WERI-Rb-1 (cell line): Measurements from ENCODE around the gene RXFP1.

ENCODE experiments used
- DNase-seq: peaks from one replicate; pipeline ENCODE4 v3.0.0-alpha.2; 2020
- H3K27ac ChIP-seq: fragments of 250-450 bp; sonication (Bioruptor Pico); 2 replicates; pipeline ENCODE4 v1.5.1; 2020; ENCODE audit warnings: mild to moderate bottlenecking, moderate library complexity
- H3K27me3 ChIP-seq: fragments of 250-450 bp; sonication (Bioruptor Pico); 2 replicates; pipeline ENCODE4 v1.5.1; 2021; ENCODE audit warnings: mild to moderate bottlenecking, low read depth, moderate library complexity; ENCODE audit not compliant: insufficient read depth, severe bottlenecking
- H3K36me3 ChIP-seq: fragments of 250-450 bp; sonication (Bioruptor Pico); 2 replicates; pipeline ENCODE4 v1.5.1; 2020; ENCODE audit warnings: mild to moderate bottlenecking, moderate library complexity
- H3K4me3 ChIP-seq: 2 replicates; pipeline ENCODE4 v1.5.1; 2011; ENCODE audit warnings: low read depth, mild to moderate bottlenecking, control low read depth, low read length
- H3K9me3 ChIP-seq: fragments of 250-450 bp; sonication (Bioruptor Pico); 2 replicates; pipeline ENCODE4 v1.5.1; 2021; ENCODE audit warnings: mild to moderate bottlenecking, moderate library complexity; ENCODE audit not compliant: severe bottlenecking
- TF ChIP-seq, protein P1 (sequence below): IDR thresholded peaks from 2 replicates; pipeline ENCODE4 v1.5.1; 2011; ENCODE audit warnings: low read depth, mild to moderate bottlenecking, control low read depth, inconsistent platforms, low read length

The RXFP1 gene

DNA sequence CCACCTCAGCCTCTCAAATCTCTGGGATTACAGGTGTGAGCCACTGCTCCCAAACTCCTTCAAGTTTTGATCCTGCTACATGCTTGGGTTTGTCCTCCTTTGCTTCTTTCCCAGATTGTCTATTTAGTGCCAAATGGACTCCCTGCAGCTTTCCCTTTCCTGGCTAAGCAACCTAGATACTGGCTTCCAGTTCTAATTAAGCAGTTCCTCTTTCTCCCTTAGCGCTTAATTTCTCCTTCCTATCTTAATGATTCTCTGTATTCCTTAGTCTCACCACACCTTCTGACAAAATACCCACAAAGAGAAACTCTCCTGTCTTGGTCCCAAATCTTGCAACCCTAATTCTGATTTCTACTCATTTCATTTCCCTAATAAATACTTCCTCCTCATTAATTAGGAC is 7.8 kb downstream of the RXFP1 start:
- no peaks in the 10 kb centered on the region for H3K36me3 ChIP-seq
- no peaks in the 10 kb centered on the region for H3K27me3 ChIP-seq
- no peak overlapping the region for H3K27ac ChIP-seq
- H3K4me3 ChIP-seq = no peak overlapping the region
- no peak for DNase-seq
- no peaks in the 10 kb centered on the region for H3K9me3 ChIP-seq
- TF ChIP-seq, protein P1, sequence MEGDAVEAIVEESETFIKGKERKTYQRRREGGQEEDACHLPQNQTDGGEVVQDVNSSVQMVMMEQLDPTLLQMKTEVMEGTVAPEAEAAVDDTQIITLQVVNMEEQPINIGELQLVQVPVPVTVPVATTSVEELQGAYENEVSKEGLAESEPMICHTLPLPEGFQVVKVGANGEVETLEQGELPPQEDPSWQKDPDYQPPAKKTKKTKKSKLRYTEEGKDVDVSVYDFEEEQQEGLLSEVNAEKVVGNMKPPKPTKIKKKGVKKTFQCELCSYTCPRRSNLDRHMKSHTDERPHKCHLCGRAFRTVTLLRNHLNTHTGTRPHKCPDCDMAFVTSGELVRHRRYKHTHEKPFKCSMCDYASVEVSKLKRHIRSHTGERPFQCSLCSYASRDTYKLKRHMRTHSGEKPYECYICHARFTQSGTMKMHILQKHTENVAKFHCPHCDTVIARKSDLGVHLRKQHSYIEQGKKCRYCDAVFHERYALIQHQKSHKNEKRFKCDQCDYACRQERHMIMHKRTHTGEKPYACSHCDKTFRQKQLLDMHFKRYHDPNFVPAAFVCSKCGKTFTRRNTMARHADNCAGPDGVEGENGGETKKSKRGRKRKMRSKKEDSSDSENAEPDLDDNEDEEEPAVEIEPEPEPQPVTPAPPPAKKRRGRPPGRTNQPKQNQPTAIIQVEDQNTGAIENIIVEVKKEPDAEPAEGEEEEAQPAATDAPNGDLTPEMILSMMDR = no peak

DNA sequence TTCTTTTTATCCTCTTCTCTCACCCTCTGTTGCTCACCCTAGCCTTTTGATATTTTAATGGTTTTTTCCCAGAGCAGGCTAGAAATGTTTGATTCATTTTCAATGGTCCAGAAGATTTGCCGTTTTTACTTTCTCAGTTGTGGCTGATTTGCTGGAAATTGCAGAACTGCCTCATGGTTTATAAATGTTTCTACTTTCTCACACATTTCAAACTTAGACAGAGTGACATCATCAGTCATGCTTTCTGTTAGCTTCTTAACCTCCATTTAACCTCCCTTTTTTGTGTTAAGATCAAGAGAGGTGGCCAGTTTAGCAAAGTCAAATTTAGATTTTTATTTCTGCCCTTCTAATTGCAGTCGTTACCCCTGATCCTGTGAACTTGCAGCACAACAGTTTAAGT is 8.7 kb downstream of the RXFP1 start:
- H3K4me3 ChIP-seq = no peak overlapping the region
- no peaks in the 10 kb centered on the region for H3K36me3 ChIP-seq
- TF ChIP-seq, protein P1 = no peak
- H3K27ac ChIP-seq = no peak overlapping the region
- H3K27me3 ChIP-seq = no peaks in the 10 kb centered on the region
- no peaks in the 10 kb centered on the region for H3K9me3 ChIP-seq
- no peak for DNase-seq

DNA sequence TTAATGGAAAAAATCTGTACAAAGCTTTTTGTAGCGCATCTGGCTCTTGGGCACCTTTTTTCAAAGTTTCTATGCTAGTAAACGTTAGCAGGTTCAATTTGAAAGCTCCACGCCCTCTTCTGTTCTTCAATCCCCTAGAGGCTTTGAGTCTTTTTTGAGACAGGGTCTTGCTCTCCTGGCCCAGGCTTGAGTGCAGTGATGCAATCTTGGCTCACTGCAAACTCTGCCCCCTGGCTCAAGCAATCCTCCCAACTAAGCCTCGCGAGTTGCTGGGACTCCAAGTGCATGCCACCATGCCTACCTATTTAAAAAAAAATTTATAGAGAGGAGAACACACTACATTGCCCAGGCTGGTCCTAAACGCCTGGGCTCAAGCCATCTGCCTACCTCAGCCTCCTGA is 9.2 kb downstream of the RXFP1 start:
- H3K36me3 ChIP-seq = no peaks in the 10 kb centered on the region
- H3K9me3 ChIP-seq = no peaks in the 10 kb centered on the region
- no peak overlapping the region for H3K27ac ChIP-seq
- no peak overlapping the region for H3K4me3 ChIP-seq
- DNase-seq = no peak
- TF ChIP-seq, protein P1 = no peak
- H3K27me3 ChIP-seq = no peaks in the 10 kb centered on the region

DNA sequence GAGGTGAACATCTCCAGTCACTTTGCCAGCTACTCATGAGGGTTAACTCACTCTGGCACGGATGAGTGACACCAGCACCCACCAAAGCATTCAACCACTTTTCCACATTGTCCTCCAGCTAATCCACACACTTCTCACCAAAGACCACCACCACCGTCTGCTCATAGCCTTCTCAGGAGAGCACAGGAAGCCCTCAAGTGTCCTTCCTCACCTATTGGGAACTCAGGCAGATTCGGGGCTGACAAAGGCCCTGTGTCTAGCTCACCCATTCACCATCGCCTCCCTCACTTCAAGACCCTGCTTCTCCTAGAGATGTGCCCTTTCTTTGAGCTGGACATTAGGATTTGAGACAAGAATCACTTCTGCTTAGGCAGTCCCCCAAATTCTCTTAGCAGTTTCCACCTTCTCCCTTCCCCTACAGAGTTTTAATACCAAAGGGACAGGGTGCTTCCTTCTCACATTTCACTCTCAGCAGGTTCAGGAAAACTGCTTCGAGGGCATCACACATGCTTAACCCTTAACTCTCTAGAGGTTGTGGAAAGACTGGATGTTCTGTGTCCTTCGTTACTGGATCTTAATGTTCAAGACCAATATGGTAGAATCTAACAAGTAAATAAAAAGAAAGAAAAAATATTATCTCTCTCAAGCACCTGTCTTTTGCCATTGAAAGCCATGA is 11.0 kb downstream of the RXFP1 start:
- no peak overlapping the region for H3K27ac ChIP-seq
- DNase-seq = no peak
- H3K36me3 ChIP-seq = no peaks in the 10 kb centered on the region
- TF ChIP-seq, protein P1 = no peak
- no peaks in the 10 kb centered on the region for H3K9me3 ChIP-seq
- no peak overlapping the region for H3K4me3 ChIP-seq
- no peaks in the 10 kb centered on the region for H3K27me3 ChIP-seq

DNA sequence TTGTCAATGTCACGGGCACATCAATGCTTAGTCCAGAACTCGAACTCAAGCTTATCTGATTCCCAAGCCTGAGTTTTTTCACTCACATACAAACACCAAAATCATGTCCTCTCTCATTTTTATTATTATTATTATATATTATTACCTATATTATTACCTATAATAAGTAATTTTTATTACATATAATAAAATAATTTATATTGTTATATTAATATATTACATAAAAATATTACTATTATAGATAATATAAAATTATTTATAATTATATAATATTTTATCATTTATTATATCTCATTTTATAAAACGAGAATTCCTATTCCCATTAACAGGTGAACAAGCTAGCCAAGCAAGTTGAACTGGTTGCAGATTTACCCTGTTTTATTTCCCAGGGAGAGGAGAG is 13.0 kb downstream of the RXFP1 start:
- Histone ChIP-seq H3K27ac (no peak overlapping the region), H3K9me3 (no peaks in the 10 kb centered on the region), H3K36me3 (no peaks in the 10 kb centered on the region), H3K27me3 (no peaks in the 10 kb centered on the region), H3K4me3 (no peak overlapping the region)
- no peak for DNase-seq
- TF ChIP-seq, protein P1 = no peak

DNA sequence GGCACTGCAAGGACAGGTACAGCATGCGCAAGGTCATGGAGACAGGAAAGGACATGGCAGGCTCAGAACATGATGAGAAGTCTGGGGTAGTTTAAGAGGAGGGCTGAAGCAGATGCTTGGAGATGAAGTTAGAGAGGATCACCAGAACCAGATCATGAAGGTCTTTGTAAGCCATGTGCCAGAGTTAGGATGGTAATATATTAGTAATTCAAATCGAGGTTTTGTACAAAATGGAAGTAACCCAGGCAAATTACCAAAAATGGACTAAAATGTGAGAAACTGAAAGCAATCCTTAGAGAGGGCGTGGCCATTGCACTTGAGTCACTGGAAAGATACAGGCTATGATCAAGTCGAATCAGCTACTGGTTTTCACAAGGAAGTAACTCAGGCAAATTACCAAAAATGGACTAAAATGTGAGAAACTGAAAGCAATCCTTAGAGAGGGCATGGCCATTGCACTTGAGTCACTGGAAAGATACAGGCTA is 13.5 kb downstream of the RXFP1 start:
- TF ChIP-seq, protein P1 = no peak
- H3K27me3 ChIP-seq = no peaks in the 10 kb centered on the region
- H3K27ac ChIP-seq = no peak overlapping the region
- H3K4me3 ChIP-seq = no peak overlapping the region
- DNase-seq = no peak
- H3K9me3 ChIP-seq = no peaks in the 10 kb centered on the region
- H3K36me3 ChIP-seq = no peaks in the 10 kb centered on the region
